Gastrocnemius medialis (tissue), 4 donors: Measurements from ENCODE around the gene GADD45B. TPM values are rescaled to one million over a fixed set of nuclear protein-coding genes. Genes with fewer than 3 reads are reported as not detected.

Source experiments
- ATAC-seq, 2 donors: fragments of 150-250 bp; one replicate each; pipeline ENCODE4 v1.9.1; 2016
- DNase-seq, 2 donors: peaks; one replicate each; pipeline ENCODE4 v3.0.0-alpha.2; 2019
- H3K27ac ChIP-seq, 4 donors: fragments of 200-600 bp; sonication (generic); 1 replicate in 1 of 4; 2 replicates in 3 of 4; pipeline ENCODE4 v1.5.1; 2016 to 2018; ENCODE audit warnings: mild to moderate bottlenecking in 2 of 4, moderate library complexity in 1 of 4
- H3K27me3 ChIP-seq, 3 donors: fragments of 200-600 bp; sonication (generic) in 2 of 3; 1 replicate in 1 of 3; 2 replicates in 2 of 3; pipeline versions ENCODE4 v1.5.1 to v1.6.0; 2016 to 2019; ENCODE audit warnings: mild to moderate bottlenecking in 1 of 3, moderate library complexity in 1 of 3
- H3K36me3 ChIP-seq, 2 donors: fragments of 200-600 bp; sonication (generic) in 1 of 2; one replicate each; pipeline ENCODE4 v1.5.1; 2017 to 2018
- H3K4me1 ChIP-seq, 2 donors: fragments of 200-600 bp; sonication (generic) in 1 of 2; one replicate each; pipeline ENCODE4 v1.5.1; 2016 to 2017; ENCODE audit warnings: mild to moderate bottlenecking in 2 of 2
- H3K4me3 ChIP-seq, 4 donors: fragments of 200-600 bp; sonication (generic) in 3 of 4; 1 replicate in 1 of 4; 2 replicates in 3 of 4; pipeline ENCODE4 v1.5.1; 2016 to 2019; ENCODE audit warnings: mild to moderate bottlenecking in 2 of 4
- H3K9me3 ChIP-seq, 3 donors: fragments of 200-600 bp; sonication (generic) in 2 of 3; 1 replicate in 1 of 3; 2 replicates in 2 of 3; pipeline ENCODE4 v1.5.1; 2016 to 2019
- POLR2A ChIP-seq, 2 donors: fragments of 450-650 bp; IDR thresholded peaks; one replicate each; pipeline ENCODE4 v1.6.1; 2017; ENCODE audit warnings: antibody characterized with exemption in 2 of 2, mild to moderate bottlenecking in 2 of 2, moderate library complexity in 2 of 2
- in situ Hi-C, 4 donors: fragments of 200-750 bp; cut with MboI; loops; one replicate each; pipeline versions ENCODE4 v1.15.0 to v1.8.0; 2017; ENCODE audit warnings: low sequenced_read_pairs in 4 of 4
- intact Hi-C: fragments of 100-400 bp; cut with DNase I; formaldehyde crosslinking; loops from one replicate; pipeline ENCODE4 v1.15.1; 2023; ENCODE audit warnings: low total_unique reads
- total RNA-seq, 4 donors: library from RNA; depleted of rRNA; stranded (reverse); fragments of >200 nt; gene quantifications; one replicate each; pipeline versions ENCODE4 v1.1.0 to v1.2.3, GENCODE V29; 2016
- TF ChIP-seq, protein P1 (sequence below), 5 experiments: fragments of 450-650 bp in 3 of 5; fragments of 200-600 bp in 2 of 5; sonication (generic) in 2 of 5; IDR thresholded peaks in 4 of 5; conservative IDR thresholded peaks in 1 of 5; 1 replicate in 4 of 5; 2 replicates in 1 of 5; pipeline ENCODE4 v1.5.1; 2016 to 2019; ENCODE audit warnings: antibody characterized with exemption in 5 of 5, mild to moderate bottlenecking in 3 of 5, moderate library complexity in 3 of 5

GADD45B gene
- total RNA-seq, 4 donors from 2014 or later: 32.2 to 48.7 (median 41.7) TPM

DNA sequence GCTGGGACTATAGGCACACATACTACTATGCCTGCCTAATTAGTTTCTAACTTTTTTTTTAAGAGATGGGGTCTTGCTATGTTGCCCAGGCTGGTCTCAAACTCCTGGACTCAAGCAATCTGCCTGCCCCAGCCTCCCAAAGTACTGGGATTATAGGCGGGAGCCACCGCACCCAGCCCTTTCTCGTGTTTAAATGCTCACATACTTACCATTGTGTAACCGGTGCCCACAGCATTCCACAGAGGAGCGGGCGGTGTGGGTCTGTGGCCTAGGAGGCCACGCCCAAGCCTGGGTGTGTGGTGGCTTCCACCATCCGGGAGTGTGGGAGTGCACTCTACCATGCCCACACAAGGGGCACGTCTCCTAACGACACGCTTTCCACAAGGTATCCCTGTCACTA lies 26.9 kb upstream of the GADD45B start:
- in situ Hi-C loops (no loop called here), intact Hi-C loops (loop anchor here (5.0 kb wide), 1 partner anchor 117 kb away; no protein-coding TSS in a partner anchor)
- no peaks in the 10 kb centered on the region for H3K9me3 ChIP-seq
- no peak for TF ChIP-seq POLR2A (IDR thresholded peaks at IDR 0.05)
- TF ChIP-seq, protein P1, sequence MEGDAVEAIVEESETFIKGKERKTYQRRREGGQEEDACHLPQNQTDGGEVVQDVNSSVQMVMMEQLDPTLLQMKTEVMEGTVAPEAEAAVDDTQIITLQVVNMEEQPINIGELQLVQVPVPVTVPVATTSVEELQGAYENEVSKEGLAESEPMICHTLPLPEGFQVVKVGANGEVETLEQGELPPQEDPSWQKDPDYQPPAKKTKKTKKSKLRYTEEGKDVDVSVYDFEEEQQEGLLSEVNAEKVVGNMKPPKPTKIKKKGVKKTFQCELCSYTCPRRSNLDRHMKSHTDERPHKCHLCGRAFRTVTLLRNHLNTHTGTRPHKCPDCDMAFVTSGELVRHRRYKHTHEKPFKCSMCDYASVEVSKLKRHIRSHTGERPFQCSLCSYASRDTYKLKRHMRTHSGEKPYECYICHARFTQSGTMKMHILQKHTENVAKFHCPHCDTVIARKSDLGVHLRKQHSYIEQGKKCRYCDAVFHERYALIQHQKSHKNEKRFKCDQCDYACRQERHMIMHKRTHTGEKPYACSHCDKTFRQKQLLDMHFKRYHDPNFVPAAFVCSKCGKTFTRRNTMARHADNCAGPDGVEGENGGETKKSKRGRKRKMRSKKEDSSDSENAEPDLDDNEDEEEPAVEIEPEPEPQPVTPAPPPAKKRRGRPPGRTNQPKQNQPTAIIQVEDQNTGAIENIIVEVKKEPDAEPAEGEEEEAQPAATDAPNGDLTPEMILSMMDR (IDR thresholded peaks at IDR 0.05 in 4 of 5, conservative IDR thresholded peaks at IDR 0.05 in 1 of 5): no peak
- no peak for ATAC-seq
- H3K4me1 ChIP-seq: peaks cover 3 to 4% of the 10 kb centered on the region in 2 donors
- no peak overlapping the region for H3K27ac ChIP-seq
- no peaks in the 10 kb centered on the region for H3K27me3 ChIP-seq
- no peak overlapping the region for H3K4me3 ChIP-seq
- no peak for DNase-seq
- H3K36me3 ChIP-seq: no peaks in the 10 kb centered on the region

DNA sequence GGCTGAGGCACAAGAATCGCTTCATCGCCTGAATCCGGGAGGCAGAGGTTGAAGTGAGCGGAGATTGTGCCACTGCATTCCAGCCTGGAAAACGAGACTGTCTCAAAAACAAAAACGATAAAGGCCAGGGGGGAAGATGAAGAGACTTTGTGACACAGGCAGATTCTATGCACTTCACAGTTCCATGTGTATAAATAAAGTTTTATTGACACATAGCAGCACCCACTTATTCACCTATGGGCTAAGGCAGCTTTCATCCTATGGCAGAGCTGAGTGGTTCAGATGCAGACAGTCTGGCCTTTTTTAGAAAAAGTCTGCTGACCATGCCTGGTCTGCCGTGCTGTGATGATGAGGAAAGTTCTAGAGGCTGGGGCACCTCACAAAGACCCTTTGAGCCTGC lies 24.8 kb upstream of the GADD45B start:
- Histone ChIP-seq H3K4me1 (peaks cover 8 to 13% of the 10 kb centered on the region in 2 donors), H3K4me3 (no peak overlapping the region), H3K27ac (no peak overlapping the region), H3K9me3 (no peaks in the 10 kb centered on the region), H3K36me3 (no peaks in the 10 kb centered on the region), H3K27me3 (no peaks in the 10 kb centered on the region)
- no peak for DNase-seq
- TF ChIP-seq, protein P1 (IDR thresholded peaks at IDR 0.05 in 4 of 5, conservative IDR thresholded peaks at IDR 0.05 in 1 of 5): no peak
- no peak for TF ChIP-seq POLR2A (IDR thresholded peaks at IDR 0.05)
- intact Hi-C loops (no loop called here), in situ Hi-C loops (no loop called here)
- no peak for ATAC-seq

DNA sequence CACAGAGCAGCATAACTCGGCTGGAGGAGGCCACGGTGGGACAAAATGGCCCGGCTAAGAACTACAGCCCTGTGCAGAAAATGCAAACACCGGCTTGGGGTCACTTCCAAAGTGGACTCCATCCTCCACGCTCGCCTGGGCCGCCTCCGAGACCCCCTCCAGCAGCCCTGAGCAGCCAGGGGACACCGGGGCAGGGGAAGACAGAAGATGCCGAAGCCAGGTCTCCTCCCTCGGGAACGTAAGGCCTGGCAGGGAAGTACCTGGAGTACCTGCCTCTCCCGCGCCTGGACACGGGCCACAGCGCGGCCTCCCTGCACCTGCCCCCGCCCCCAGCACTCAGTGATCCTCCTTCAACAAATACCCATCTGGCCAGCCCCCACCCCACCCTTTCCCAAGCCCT lies 24.2 kb upstream of the GADD45B start:
- in situ Hi-C loops (no loop called here), intact Hi-C loops (no loop called here)
- Histone ChIP-seq H3K9me3 (no peaks in the 10 kb centered on the region), H3K27me3 (no peaks in the 10 kb centered on the region), H3K36me3 (no peaks in the 10 kb centered on the region), H3K4me1 (peaks cover 6 to 13% of the 10 kb centered on the region in 2 donors), H3K4me3 (no peak overlapping the region), H3K27ac (no peak overlapping the region)
- TF ChIP-seq, protein P1 (IDR thresholded peaks at IDR 0.05 in 4 of 5, conservative IDR thresholded peaks at IDR 0.05 in 1 of 5): no peak
- TF ChIP-seq POLR2A (IDR thresholded peaks at IDR 0.05): no peak
- no peak for ATAC-seq
- DNase-seq: no peak

DNA sequence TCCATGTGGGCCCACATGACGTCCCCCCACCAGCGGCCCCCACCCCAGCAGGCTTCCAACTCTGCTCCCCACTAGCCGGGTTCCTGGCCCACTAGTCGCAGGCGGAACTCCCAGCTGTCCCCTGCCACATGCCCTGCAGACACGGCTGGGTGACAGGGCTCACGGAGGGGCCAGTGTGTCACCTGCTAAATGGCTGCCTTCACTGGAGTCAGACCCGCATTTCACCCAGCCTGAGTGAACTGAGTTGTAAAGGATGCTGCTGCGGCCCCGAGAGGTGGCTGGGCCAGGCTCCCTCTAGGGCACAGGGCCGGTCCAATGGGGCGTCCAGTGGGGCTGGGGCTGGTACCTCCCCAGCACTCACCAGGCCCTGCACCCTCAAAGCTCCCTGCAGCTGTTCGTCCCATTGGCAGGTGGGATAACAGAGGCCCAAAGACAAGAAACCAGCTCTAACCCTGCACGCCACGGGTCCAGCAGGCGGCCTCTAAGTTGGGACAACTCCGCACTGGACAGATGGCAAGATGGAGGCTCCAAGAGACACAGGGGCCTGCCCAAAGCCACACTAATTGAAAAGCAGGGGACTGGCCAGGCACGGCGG lies 22.4 kb upstream of the GADD45B start:
- no peaks in the 10 kb centered on the region for H3K36me3 ChIP-seq
- no peaks in the 10 kb centered on the region for H3K9me3 ChIP-seq
- H3K27me3 ChIP-seq: no peaks in the 10 kb centered on the region
- in situ Hi-C loops (no loop called here), intact Hi-C loops (no loop called here)
- H3K4me3 ChIP-seq: no peak overlapping the region
- peaks cover 10 to 13% of the 10 kb centered on the region in 2 donors for H3K4me1 ChIP-seq
- H3K27ac ChIP-seq: no peak overlapping the region
- ATAC-seq (no peak), DNase-seq (no peak)
- TF ChIP-seq, protein P1 (IDR thresholded peaks at IDR 0.05 in 4 of 5, conservative IDR thresholded peaks at IDR 0.05 in 1 of 5): no peak
- no peak for TF ChIP-seq POLR2A (IDR thresholded peaks at IDR 0.05)
